Pancreas (tissue), 10 donors: ENCODE results near the gene IGFBP5. TPM values are rescaled to one million over a fixed set of nuclear protein-coding genes. Genes with fewer than 3 reads are reported as not detected.
A peak's percentile ranks its signal among the peaks of the same experiment; 100 is the strongest.

Experiments used
- ATAC-seq, 4 donors: fragments of 200-7000 bp; cut with Tn5 transposase; one replicate each; pipeline versions ENCODE4 v1.8.0 to v1.9.1; 2020; ENCODE audit warnings: mild to moderate bottlenecking in 4 of 4, moderate library complexity in 4 of 4
- DNase-seq, 6 donors: peaks; one replicate each; pipeline ENCODE4 v3.0.0-alpha.2; 2020
- FAIRE-seq: peaks from 2 replicates; lab custom pipeline; 2012; peaks lifted over from hg19 to GRCh38; lab: Jason Lieb, UNC
- H3K27ac ChIP-seq, 4 donors: fragments of 200-600 bp; sonication (generic); 1 replicate in 3 of 4; 2 replicates in 1 of 4; pipeline versions ENCODE4 v1.5.0 to v1.8.0; 2020
- H3K27me3 ChIP-seq, 4 donors: fragments of 200-600 bp; one replicate each; pipeline ENCODE4 v1.8.0; 2021
- H3K36me3 ChIP-seq, 3 donors: fragments of 200-600 bp; sonication (generic) in 1 of 3; one replicate each; pipeline versions ENCODE4 v1.5.0 to v1.8.0; 2020 to 2021
- H3K4me1 ChIP-seq, 3 donors: fragments of 200-600 bp; one replicate each; pipeline ENCODE4 v1.8.0; 2021
- H3K4me3 ChIP-seq, 4 donors: fragments of 200-600 bp; sonication (generic) in 2 of 4; one replicate each; pipeline versions ENCODE4 v1.5.0 to v1.8.0; 2020 to 2021
- H3K9me3 ChIP-seq, 4 donors: fragments of 200-600 bp; one replicate each; pipeline ENCODE4 v1.8.0; 2021
- CTCF ChIP-seq, 4 donors: fragments of 200-600 bp; sonication (generic) in 3 of 4; IDR thresholded peaks; one replicate each; pipeline versions ENCODE4 v1.5.0 to v1.8.0; 2021; ENCODE audit warnings: antibody characterized with exemption in 4 of 4
- WGBS, 2 donors: extraction: QIAGEN DNeasy Blood & Tissue Kit; methylation state at CpG; one replicate each; pipeline ENCODE4 v1.1.7; 2013; 5-methylcytosine and 5-hydroxymethylcytosine counted together
- intact Hi-C, 3 donors: fragments of 100-400 bp; cut with DNase I; formaldehyde crosslinking; loops; one replicate each; pipeline versions ENCODE4 v1.11.1 to v1.14.2; 2022
- polyA plus RNA-seq, 2 donors: library from polyadenylated mRNA; stranded (reverse); fragments of 200-250 nt; gene quantifications; one replicate each; pipeline ENCODE4 v1.2.3, GENCODE V29; 2013
- total RNA-seq, 6 donors: library from RNA; stranded (reverse); fragmentation: NEBNext Ultra II Directional in 4 of 6; extraction: Animal tissue kit (Norgen Biotek cat#: 25700) in 4 of 6; gene quantifications; one replicate each; pipeline versions ENCODE4 v1.2.1 to v1.2.4, GENCODE V29; 2021 to 2023
- donor health status: healthy with polysubstance abuse.
- donor health status: DM: no; HTN: no; CAD: no; lungs with moderate emphysema.
- donor health status: DM: no; HTN: no; CAD: no.
- donor health status: control.
- donor health status: control.
- donor health status: Bipolar disorder and iron deficiency.
- donor health status: DM: yes; HTN: yes; CAD: no.
- donor health status: DM: no; HTN: no; CAD: no.
- donor health status: DM: no; HTN: no; CAD: no.
- donor health status: DM: yes; HTN: yes; CAD: no.

Gene IGFBP5
- total and polyA plus RNA-seq, 8 donors = 8.2 to 91.6 (median 23.2) TPM

- DNase-seq (peak in 1 of 6 donors; percentile 44), ATAC-seq (peak in 3 of 4 donors; percentile 24 to 42 (median 27)), FAIRE-seq (no peak)
- TF ChIP-seq CTCF (IDR thresholded peaks at IDR 0.05) = no peak
- H3K27me3 ChIP-seq = no peaks in the 10 kb centered on the region
- H3K4me3 ChIP-seq = no peak overlapping the region
- intact Hi-C loops = loop anchor here (5.0 kb wide), 2 partner anchors 142 to 147 kb away; no protein-coding TSS in a partner anchor
- H3K36me3 ChIP-seq = no peaks in the 10 kb centered on the region
- 39 to 49% methylated on average over 6 of the region's 6 CpGs for WGBS, 2 donors
- H3K27ac ChIP-seq = peak overlapping the region in 3 of 4 donors; percentile 2 to 64 (median 50)
- peaks cover 17 to 29% (median 27%) of the 10 kb centered on the region in 3 donors for H3K4me1 ChIP-seq
- H3K9me3 ChIP-seq = no peaks in the 10 kb centered on the region
These were observed 30.7 kb downstream of the IGFBP5 start for GRCh38 chr2:216664593-216665034.

GRCh38 chr2:216663846-216664245 lies 31.5 kb downstream of the IGFBP5 start:
- WGBS, 2 donors = 77 to 79% methylated on average over 18 of the region's 18 CpGs
- H3K27ac ChIP-seq = peak overlapping the region in 2 of 4 donors; percentile 21 to 57
- TF ChIP-seq CTCF (IDR thresholded peaks at IDR 0.05) = no peak

GRCh38 chr2:216663106-216663505 lies 32.2 kb downstream of the IGFBP5 start:
- Histone ChIP-seq H3K9me3 (no peaks in the 10 kb centered on the region), H3K4me3 (no peak overlapping the region), H3K36me3 (no peaks in the 10 kb centered on the region), H3K27me3 (no peaks in the 10 kb centered on the region), H3K4me1 (peaks cover 28 to 33% (median 29%) of the 10 kb centered on the region in 3 donors), H3K27ac (peak overlapping the region in 2 of 4 donors; percentile 55 to 57)
- ATAC-seq (peak; percentile 29 to 67 (median 48)), FAIRE-seq (no peak), DNase-seq (peak in 4 of 6 donors; percentile 10 to 74 (median 66))
- 27 to 37% methylated on average over 1 of the region's 1 CpG for WGBS, 2 donors
- intact Hi-C loops = no loop called here
- TF ChIP-seq CTCF (IDR thresholded peaks at IDR 0.05) = no peak

More at GRCh38 chr2:216663846-216664245, 31.5 kb downstream of the IGFBP5 start:
- no peaks in the 10 kb centered on the region for H3K36me3 ChIP-seq
- no peaks in the 10 kb centered on the region for H3K9me3 ChIP-seq
- no peaks in the 10 kb centered on the region for H3K27me3 ChIP-seq
- DNase-seq = peak in 1 of 6 donors; percentile 70
- peaks cover 25 to 29% (median 29%) of the 10 kb centered on the region in 3 donors for H3K4me1 ChIP-seq
- FAIRE-seq = no peak
- intact Hi-C loops = no loop called here
- no peak for ATAC-seq
- no peak overlapping the region for H3K4me3 ChIP-seq

GRCh38 chr2:216661639-216662375 lies 33.5 kb downstream of the IGFBP5 start:
- ATAC-seq (peak in 2 of 4 donors; percentile 19), FAIRE-seq (no peak), DNase-seq (peak in 3 of 6 donors; percentile 47 to 76 (median 57))
- Histone ChIP-seq H3K9me3 (no peaks in the 10 kb centered on the region), H3K36me3 (no peaks in the 10 kb centered on the region), H3K27me3 (no peaks in the 10 kb centered on the region), H3K27ac (peak overlapping the region in 2 of 4 donors; percentile 50 to 55), H3K4me3 (no peak overlapping the region), H3K4me1 (peaks cover 28 to 33% (median 29%) of the 10 kb centered on the region in 3 donors)
- no peak for TF ChIP-seq CTCF (IDR thresholded peaks at IDR 0.05)
- WGBS, 2 donors = 78 to 80% methylated on average over 20 of the region's 20 CpGs
- intact Hi-C loops = no loop called here
